ENCODE data around the gene PLA2G6. TPM values are rescaled to one million over a fixed set of nuclear protein-coding genes. Genes with fewer than 3 reads are reported as not detected.
"Not testable (repeated sequence)": the region's sequence is repeated elsewhere in the genome, so short reads cannot be mapped to it uniquely, and the experiment has no call there.

PLA2G6 gene
- total and polyA plus RNA-seq, 2 of the 4 experiments (the other 2 are of a cell fraction), result 6.1 to 10.3 TPM

GRCh38 chr22:38079804-38080203 lies 101.8 kb downstream of the PLA2G6 start:
- no peak overlapping the region; the same call in 1 of the 2 replicates for H2AK5ac ChIP-seq (ENCODE audit: low read depth, low read length)
- no peak overlapping the region for H3K4me3 ChIP-seq (ENCODE audit: insufficient read depth, low read depth, low read length)
- no peak overlapping the region for H3K18ac ChIP-seq (ENCODE audit: low read depth, low read length)
- intact Hi-C loops (cut with micrococcal nuclease) (no loop called here), in situ Hi-C loops (cut with MboI; ENCODE audit: low sequenced_read_pairs) (no loop called here), dilution Hi-C loops (cut with HindIII; ENCODE audit: low sequenced_read_pairs, unreplicated experiment) (no loop called here)
- H3K4me2 ChIP-seq (ENCODE audit: low read depth, low read length), result no peak overlapping the region
- H3K9me3 ChIP-seq (ENCODE audit: control insufficient read depth, insufficient read depth, low read length), result no peaks in the 10 kb centered on the region
- DNase-seq, result no peak
- H4K5ac ChIP-seq (ENCODE audit: low read depth, low read length), result no peak overlapping the region
- H3K4ac ChIP-seq (ENCODE audit: low read depth, low read length), result no peak overlapping the region
- no peak overlapping the region for H3K27ac ChIP-seq (ENCODE audit: insufficient read depth, low read length)
- TF ChIP-seq FOS (IDR thresholded peaks at IDR 0.05; ENCODE audit: low read depth, low read length), result no peak
- no peak for TF ChIP-seq MAFK (IDR thresholded peaks at IDR 0.05; ENCODE audit: low read depth, low read length)
- TF ChIP-seq CHD1 (IDR thresholded peaks at IDR 0.05; ENCODE audit: low read depth, low read length), result no peak
- no peak for TF ChIP-seq MXI1 (IDR thresholded peaks at IDR 0.05; ENCODE audit: borderline replicate concordance, low read depth, low read length)
- H3K4me1 ChIP-seq (ENCODE audit: control insufficient read depth, insufficient read depth, low read length), result no peaks in the 10 kb centered on the region; the same call in 1 of the 2 replicates
- no peak overlapping the region for H2BK120ac ChIP-seq (ENCODE audit: low read depth, low read length)
- no peak overlapping the region for H3K14ac ChIP-seq (replicated peaks; ENCODE audit: low read depth, low read length)
- WGBS, 2 experiments (ENCODE audit: extremely low coverage in 2 of 2, insufficient read length in 1 of 2), result 71% methylated on average over 5 of the region's 7 CpGs; no CpG with 5 or more reads in 1 of the 2 experiments
- peak overlapping the region; percentile 23 for H2AFZ ChIP-seq (replicated peaks; ENCODE audit: low read length, poor library complexity)
- no peak overlapping the region for H3K9ac ChIP-seq (ENCODE audit: low read depth, low read length)
- no peak overlapping the region for H2BK15ac ChIP-seq (ENCODE audit: low read depth, low read length)
- H2BK20ac ChIP-seq (ENCODE audit: low read depth, low read length), result no peak overlapping the region
- no peaks in the 10 kb centered on the region for H4K20me1 ChIP-seq (ENCODE audit: insufficient read depth, low read length)
- no peak overlapping the region for H2BK5ac ChIP-seq (ENCODE audit: low read depth, low read length, poor library complexity, severe bottlenecking)
- peak overlapping the region; percentile 82 for H2AK9ac ChIP-seq (replicated peaks; ENCODE audit: low read depth, low read length, poor library complexity)
- no peak overlapping the region for H4K8ac ChIP-seq (ENCODE audit: low read depth in 2 of 2, low read length in 2 of 2)
- H3K23ac ChIP-seq (ENCODE audit: low read depth, low read length), result no peak overlapping the region
- ChIA-PET POLR2A (ENCODE audit: unreplicated experiment) (no interaction called here), CTCF (no interaction called here)
- H3K27me3 ChIP-seq (ENCODE audit: control insufficient read depth, insufficient read depth, low read length), result peaks cover 34% of the 10 kb centered on the region
- no peaks in the 10 kb centered on the region for H3K79me1 ChIP-seq (ENCODE audit: low read depth in 1 of 2, low read length in 2 of 2)
- no peak for ATAC-seq (ENCODE audit: low read depth)
- BruUV-seq (replicated peaks), result no TSS peak
- H4K91ac ChIP-seq (ENCODE audit: insufficient read depth, low read depth, low read length), result no peak overlapping the region
- H3K9me1 ChIP-seq (ENCODE audit: insufficient read depth, low read length), result 0 out of 2 replicates have a peak, but pooled peaks cover 6% of the 10 kb centered on the region
- no peak overlapping the region for H3K56ac ChIP-seq (ENCODE audit: extremely low read depth, insufficient read depth, low read length)
- peaks cover under 1% of the 10 kb centered on the region; the same call in 1 of the 2 replicates for H3K36me3 ChIP-seq (ENCODE audit: control insufficient read depth, insufficient read depth, low read length)

- POLR2A ChIA-PET (ENCODE audit: unreplicated experiment); CTCF ChIA-PET: not testable (repeated sequence)
Observed at GRCh38 chr22:38079208-38079607, 102.4 kb downstream of the PLA2G6 start.

More at GRCh38 chr22:38079208-38079607, 102.4 kb downstream of the PLA2G6 start:
- H2BK20ac ChIP-seq (ENCODE audit: low read depth, low read length); BruUV-seq (replicated peaks); H3K23ac ChIP-seq (ENCODE audit: low read depth, low read length); H4K5ac ChIP-seq (ENCODE audit: low read depth, low read length); H3K56ac ChIP-seq (ENCODE audit: extremely low read depth, insufficient read depth, low read length); H3K9ac ChIP-seq (ENCODE audit: low read depth, low read length); H2AK9ac ChIP-seq (replicated peaks; ENCODE audit: low read depth, low read length, poor library complexity); H3K18ac ChIP-seq (ENCODE audit: low read depth, low read length); H2BK5ac ChIP-seq (ENCODE audit: low read depth, low read length, poor library complexity, severe bottlenecking); H4K8ac ChIP-seq (ENCODE audit: low read depth in 2 of 2, low read length in 2 of 2); H3K79me1 ChIP-seq (ENCODE audit: low read depth in 1 of 2, low read length in 2 of 2); intact Hi-C loops (cut with micrococcal nuclease); DNase-seq; H3K9me3 ChIP-seq (ENCODE audit: control insufficient read depth, insufficient read depth, low read length); H3K4me2 ChIP-seq (ENCODE audit: low read depth, low read length); H4K91ac ChIP-seq (ENCODE audit: insufficient read depth, low read depth, low read length); H3K36me3 ChIP-seq (ENCODE audit: control insufficient read depth, insufficient read depth, low read length); H3K14ac ChIP-seq (replicated peaks; ENCODE audit: low read depth, low read length); H3K4me1 ChIP-seq (ENCODE audit: control insufficient read depth, insufficient read depth, low read length); H2AK5ac ChIP-seq (ENCODE audit: low read depth, low read length); H3K4me3 ChIP-seq (ENCODE audit: insufficient read depth, low read depth, low read length); H3K9me1 ChIP-seq (ENCODE audit: insufficient read depth, low read length); H3K4ac ChIP-seq (ENCODE audit: low read depth, low read length); ATAC-seq (ENCODE audit: low read depth); dilution Hi-C loops (cut with HindIII; ENCODE audit: low sequenced_read_pairs, unreplicated experiment); H2AFZ ChIP-seq (replicated peaks; ENCODE audit: low read length, poor library complexity); H2BK15ac ChIP-seq (ENCODE audit: low read depth, low read length); in situ Hi-C loops (cut with MboI; ENCODE audit: low sequenced_read_pairs); H4K20me1 ChIP-seq (ENCODE audit: insufficient read depth, low read length); H2BK120ac ChIP-seq (ENCODE audit: low read depth, low read length); H3K27ac ChIP-seq (ENCODE audit: insufficient read depth, low read length): not testable (repeated sequence)
- 89% methylated on average over 1 of the region's 2 CpGs; no CpG with 5 or more reads in 1 of the 2 experiments for WGBS, 2 experiments (ENCODE audit: extremely low coverage in 2 of 2, insufficient read length in 1 of 2)
- peaks cover 34% of the 10 kb centered on the region for H3K27me3 ChIP-seq (ENCODE audit: control insufficient read depth, insufficient read depth, low read length)

Data from IMR-90 (cell line).